CD1c-positive myeloid dendritic cell (primary cell): ENCODE measurements around the gene CAMKK2.
"Not testable (repeated sequence)": the region's sequence is repeated elsewhere in the genome, so short reads cannot be mapped to it uniquely, and the experiment has no call there.

Experiments used
- DNase-seq: peaks from one replicate; pipeline ENCODE4 v3.0.0-alpha.2; 2016; ENCODE audit errors: extremely low spot score

Gene CAMKK2

DNA sequence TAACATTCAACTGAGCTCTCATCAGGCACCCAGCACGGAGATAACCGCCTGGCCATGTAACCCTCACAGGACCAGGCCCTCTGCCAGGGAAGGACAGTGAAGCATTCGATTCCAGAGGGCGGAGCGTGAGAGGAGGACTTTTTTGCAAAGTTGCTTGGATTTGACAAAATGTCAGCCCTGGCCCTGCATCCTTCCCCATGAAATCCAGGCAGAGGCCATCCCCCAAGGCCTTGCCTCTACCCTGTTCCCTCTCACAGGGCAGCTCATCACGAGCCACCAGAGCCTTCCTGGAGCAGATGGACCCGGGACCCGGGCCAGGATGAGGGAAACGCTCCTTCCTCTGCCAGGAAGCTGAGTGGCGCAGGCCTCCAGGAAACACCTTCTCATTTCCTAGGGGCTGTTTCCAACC lies 17.0 kb downstream of the CAMKK2 start:
- DNase-seq: no peak

DNA sequence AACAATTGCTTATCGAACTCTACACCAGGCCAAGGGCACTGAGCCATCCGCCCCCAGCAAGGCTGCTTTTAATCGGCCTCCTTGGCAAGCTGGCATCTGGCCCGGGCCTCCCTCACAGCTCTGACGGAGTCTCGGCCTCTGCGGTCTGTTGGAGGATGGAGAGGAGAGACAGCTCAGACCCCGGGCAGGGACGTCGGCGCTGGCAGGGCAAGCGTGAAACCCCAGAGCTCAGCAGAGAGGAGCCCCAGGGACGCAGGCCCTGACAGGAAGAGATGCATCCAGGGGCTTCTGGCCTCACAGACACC lies 17.5 kb downstream of the CAMKK2 start:
- DNase-seq: peak; percentile 16

DNA sequence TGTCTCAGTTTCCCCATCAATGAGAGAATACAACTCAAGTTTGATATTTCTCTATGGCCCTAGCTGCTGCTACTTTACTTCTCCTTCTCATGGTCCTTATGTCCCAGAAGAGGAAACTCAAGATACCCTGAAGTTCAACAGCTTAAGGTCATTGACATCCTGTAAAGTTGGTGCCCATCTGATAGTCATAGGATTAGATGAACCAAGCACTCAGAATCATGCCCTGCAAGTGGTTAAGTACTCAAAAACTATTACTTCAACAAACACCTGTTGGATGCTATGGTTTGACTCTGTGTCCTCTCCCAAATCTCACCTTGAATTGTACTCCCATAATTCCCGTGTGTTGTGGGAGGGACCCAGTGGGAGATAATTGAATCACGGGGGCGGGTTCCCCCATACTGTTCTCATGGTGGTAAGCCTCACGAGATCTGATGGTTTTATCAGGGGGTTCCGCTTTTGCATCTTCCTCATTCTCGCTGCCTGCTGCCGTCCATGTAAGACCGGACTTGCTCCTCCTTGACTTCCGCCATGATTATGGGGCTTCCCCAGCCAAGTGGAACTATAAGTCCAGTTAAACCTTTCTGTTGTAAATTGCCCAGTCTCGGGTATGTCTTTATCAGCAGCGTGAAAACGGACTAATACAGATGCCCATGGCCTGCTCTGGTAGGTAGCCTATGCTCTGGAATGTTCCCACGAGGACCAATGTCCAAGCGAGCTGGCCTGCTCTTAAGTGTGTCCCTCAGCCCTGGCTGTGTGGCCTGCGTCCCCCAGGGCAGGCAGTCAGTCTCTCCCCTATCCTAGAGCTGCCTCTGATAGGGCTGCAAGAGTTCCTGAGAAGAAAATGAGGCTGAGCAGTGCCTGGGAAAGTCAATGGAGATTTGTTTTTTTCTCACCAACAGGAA lies 18.1 kb downstream of the CAMKK2 start:
- DNase-seq: peak; percentile 93

DNA sequence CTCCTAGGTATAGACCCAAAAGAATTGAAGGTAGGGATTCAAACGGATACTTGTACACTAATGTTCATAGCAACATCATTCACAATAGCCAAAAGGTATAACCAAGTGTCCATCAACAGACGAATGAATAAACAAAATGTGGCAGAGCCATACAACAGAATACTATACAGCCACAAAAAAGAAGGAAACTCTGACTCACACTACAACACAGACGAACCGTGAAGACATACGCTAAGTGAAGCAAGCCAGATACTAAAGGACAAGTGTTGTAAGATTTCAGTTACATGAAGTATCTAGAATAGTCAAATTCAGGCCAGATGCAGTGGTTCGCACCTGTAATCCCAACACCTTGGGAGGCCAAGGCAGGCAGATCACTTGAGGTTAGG lies 19.1 kb downstream of the CAMKK2 start:
- peak; percentile 53 for DNase-seq

DNA sequence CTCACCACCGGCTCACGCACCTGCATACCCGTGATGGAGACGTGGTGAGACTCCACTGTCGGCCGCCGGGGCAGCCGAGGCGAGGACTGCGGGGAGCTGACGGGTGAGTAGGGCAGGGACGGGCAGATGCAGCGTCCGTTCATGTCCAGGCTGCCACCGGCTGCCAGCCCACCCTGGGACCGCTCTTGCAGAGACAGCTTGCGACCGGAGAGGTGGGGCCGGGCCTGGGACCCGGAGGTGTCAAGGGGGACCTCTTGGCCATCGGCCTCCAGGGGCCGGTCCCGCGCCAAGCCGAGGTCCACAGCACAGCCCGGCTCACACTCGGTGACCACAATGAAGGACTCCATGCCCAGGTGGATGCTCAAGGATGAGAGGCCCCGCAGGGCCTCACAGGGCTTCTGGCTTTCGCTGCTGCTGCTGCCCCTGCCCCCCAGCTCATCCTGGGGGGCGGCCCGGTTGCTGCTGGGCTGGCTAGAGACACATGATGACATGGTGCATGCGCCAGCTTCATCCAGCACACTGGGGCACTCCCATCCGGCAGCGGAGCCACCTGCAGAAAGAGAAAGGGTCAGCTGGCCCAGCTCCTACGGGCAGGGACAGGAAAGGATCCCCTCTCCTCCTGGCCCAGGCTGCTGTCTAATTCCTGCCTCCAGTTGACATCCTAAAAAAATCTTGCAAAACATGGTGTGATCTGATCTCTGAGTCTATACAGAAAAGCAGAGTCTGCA lies 22.3 kb downstream of the CAMKK2 start:
- no peak for DNase-seq

DNA sequence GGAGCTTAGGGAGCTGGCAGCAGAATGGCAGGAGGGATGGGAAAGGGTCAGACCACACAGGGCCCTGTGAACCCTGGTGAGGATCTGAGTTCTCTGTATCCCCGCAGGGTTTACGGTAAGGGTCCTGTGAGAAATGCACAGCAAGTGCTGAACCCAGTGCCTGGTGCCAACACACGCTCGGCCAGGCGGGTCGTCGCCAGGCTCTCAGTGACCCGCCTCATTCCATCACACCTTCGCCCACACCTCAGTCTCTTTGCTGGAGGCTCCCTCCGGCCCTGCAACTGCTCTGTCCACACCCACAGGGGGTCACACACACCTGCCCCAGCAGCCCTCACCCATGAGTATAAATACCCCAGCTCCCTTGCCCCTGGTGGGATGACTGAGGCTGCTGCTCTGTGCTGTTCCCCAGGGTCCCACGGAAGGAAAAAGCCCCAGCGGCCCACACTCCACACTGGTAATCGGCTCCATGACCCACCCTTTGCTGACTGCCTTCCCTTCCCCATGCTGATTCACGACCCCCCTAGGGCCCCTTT lies 23.1 kb downstream of the CAMKK2 start:
- no peak for DNase-seq

DNA sequence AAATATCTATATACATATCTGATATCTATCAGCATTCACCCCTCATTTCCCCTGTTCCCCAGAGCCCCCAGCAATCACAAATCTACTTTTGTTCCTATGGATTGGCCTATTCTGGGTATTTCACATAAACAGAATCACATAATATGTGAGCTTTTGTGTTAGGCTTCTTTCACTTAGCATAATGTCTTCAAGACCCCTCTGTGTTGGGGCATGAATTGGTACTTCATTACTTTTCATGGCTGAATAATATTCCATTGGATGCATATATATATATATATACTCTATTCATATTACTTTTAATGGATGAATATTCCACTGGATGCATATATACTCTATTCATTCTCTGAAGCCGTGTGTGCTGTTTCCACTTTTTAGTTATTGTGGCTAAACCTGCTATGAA lies 28.7 kb downstream of the CAMKK2 start:
- no peak for DNase-seq

DNA sequence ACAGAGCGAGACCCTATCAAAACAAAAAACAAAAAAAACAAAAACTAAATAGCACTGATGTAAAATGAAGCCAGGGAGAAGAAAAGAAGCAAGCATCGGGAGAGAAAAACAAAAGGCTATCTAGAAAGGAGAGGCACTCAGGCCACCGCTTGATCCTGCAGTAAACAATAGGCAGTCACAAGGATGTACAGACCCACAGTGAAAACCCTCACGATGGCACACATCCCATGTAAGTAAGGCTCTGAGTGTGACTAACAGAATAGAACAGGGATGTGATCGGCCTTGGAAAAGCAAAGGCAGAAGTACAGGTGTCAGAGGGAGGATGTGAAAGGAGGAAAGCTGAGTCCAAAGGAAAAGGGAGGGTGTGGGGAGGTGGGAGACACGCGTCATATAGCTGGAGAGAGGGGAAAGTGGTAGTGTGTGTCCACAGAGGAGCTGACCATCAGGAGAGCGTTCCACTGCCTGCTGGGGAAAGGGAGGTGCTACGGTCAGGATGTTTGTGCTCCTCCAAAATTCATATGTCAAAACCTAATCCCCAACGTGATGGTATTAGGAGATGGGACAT lies 31.5 kb downstream of the CAMKK2 start:
- DNase-seq: no peak

DNA sequence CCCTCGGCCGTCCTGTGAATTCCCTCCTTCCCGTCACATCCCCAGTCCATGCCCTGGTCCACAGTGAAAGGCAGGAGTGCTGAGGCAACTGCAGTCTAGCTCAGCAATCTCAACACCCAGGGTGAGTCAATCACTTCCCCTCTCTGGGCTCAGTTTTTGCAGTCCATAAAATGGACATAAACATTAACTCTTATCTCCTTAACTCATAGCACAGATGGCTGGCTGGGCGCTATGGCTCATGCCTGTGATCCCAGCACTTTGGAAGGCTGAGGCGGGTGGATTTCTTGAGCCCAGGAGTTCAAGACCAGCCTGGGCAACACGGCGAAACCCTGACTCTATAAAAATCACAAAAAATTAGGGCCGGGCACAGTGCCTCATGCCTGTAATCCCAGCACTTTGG lies 32.4 kb downstream of the CAMKK2 start:
- no peak for DNase-seq

DNA sequence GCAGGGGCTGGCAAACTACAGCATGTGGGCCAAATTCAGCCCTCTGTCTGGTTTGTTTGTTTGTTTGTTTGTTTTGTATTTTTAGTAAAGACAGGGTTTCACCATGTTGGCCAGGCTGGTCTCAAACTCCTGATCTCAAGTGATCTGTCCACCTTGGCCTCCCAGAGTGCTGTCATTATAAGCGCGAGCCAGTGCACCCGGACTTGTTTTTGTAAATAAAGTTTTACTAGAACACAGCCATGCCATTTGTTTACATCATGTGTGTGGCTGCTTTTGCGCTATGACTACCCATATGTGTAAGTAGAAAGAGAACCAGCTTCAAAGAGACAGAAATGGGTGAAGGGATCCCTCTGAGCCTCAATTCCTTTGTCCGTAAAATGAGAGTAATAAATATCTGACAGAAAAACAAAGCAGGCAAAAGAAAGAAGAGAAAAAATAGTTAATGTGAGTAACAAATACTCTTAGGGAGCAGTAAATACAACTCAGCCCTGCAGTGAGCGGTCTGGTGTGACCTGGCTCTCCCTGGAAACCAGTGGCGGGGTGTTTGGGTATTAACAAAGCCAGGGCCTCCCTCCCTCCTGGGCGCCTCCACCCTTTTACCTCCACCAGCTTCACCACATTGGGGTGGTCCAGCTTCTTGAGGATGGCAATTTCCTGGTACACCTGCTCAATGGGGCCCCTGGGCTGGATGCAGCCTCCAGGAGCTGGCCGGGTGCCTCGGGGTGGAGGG lies 33.1 kb downstream of the CAMKK2 start:
- DNase-seq: no peak

DNA sequence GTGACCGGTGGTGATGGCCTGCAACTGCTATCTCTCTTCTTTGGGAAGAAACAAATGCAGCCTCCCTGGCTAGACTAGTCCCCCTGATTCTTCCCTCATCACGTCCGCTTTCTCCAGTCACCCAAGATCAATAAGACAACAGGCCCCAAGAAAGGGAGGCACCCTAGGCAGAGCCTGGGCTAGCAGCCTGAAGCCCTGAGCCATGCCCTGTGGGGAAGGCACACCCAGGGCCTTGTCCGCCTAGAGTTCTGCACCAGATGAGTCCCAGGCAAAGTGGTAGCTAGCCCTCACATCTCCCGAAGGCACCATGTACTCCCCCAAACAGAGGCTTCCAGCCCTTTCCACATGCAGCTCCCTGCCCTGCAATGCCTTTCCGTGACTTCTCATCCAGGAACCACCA lies 35.1 kb downstream of the CAMKK2 start:
- no peak for DNase-seq

DNA sequence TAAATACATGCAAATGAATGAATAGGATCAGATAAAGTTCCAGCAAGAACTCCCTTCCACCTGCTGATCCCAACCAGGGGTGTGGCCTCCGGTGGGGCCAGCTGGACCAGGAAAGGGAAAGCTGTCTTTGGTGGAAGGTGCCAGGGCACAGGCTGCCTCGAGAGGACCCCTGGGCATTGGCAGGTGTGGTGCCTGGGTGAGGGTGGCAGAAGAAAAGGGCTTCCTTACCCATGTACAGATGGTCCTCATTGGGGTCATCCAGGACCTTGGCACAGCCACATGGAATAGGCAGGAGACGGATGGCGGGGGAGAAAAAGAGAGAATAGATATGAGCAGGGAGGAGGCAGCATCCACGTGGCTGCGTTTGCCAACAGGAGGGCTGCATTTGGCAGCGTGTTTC lies 36.4 kb downstream of the CAMKK2 start:
- no peak for DNase-seq

DNA sequence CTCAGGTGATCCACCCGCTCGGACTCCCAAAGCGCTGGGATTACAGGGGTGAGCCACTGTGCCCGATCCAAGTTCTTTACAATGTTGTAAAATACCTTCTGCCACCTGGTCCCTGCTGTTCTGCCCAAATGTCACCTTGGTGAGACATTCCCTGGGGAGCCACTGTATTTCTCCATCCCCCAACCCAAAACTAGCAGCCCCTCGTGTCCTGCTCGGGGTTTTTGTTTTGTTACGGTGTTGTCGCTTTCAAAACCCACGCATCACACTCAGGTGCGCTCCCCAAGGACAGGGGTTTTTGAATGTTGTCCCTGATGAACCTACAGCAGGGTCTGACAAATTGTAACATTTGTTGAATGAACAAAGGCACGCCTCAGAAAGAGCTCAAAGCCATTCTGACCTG lies 37.4 kb downstream of the CAMKK2 start:
- DNase-seq: no peak

DNA sequence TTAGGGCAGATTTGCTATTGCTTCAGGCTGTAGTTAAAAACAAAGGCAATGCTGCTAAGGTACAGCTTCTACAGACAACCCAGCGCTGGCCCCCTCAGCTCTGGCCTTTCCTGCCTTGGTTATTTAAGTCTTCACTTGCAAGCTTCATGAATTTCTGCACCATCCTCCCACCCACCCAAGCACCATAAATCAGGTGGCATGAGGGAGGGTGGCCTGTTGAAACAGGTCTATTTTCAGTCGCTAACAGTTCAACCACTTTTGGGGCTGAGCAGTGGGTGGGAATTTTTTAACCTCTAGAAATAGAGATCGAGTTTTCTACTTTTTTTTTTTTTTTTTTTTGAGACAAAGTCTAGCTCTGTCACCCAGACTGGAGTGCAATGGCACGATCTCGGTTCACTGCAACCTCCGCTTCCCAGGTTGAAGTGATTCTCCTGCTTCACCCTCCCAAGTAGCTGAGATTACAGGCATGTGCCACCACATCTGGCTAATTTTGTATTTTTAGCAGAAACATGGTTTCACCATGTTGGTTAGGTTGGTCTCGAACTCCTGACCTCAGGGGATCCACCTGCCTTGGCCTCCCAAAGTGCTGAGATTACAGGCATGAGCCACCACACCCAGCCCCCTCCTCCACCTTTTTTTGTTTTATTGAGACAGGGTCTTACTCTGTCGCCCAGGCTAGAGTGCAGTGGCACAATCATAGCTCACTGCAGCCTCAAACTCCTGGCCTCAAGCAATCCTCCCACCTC lies 38.6 kb downstream of the CAMKK2 start:
- DNase-seq: not testable (repeated sequence)

DNA sequence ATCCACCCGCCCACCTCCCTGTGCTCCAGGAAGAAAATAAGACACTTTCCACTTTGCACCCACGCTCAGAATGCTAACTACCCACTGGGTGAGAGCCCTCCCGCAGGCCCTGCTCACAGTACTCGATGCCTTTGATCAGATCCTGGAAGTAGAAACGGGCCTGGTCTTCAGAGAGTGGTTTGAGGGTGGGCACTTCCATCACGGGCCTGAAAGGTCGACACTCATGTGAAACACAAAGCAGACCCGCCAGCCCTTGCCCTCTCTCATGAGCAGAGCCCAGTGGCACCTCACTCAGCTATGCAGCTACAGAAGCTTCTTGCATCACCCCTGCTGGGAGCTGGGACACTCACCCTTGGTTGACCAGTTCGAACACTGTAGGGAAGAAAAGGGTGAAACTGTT lies 41.1 kb downstream of the CAMKK2 start:
- DNase-seq: no peak

DNA sequence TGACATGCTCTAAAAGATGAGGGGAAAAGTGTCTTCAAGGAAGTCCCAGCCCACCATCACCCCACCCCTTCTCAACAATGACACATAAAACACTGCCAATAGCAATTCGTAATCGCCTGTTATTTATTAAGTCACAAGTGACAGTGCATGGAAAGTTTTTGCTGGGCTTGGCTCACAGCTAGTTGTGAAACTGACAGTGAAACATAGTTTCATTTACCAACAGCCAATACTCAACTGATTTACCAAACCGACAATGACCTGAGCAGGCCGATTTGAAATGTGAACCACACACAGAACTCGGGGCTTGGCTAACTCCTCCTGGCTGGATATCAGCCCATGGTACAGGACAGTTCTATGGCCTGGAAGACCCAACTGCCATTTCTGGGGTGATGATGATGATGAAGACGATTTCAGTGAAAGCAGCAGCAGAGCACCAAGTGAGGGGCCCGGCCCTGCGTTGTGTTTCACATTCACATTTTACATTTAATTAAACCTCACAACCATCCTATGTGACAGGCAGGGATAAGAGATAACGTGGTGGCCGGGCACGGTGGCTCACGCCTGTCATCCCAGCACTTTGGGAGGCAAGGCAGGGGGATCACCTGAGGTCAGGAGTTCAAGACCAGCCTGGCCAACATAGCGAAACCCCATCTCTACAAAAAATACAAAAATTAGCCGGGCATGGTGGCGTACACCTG lies 42.7 kb downstream of the CAMKK2 start:
- DNase-seq: no peak

DNA sequence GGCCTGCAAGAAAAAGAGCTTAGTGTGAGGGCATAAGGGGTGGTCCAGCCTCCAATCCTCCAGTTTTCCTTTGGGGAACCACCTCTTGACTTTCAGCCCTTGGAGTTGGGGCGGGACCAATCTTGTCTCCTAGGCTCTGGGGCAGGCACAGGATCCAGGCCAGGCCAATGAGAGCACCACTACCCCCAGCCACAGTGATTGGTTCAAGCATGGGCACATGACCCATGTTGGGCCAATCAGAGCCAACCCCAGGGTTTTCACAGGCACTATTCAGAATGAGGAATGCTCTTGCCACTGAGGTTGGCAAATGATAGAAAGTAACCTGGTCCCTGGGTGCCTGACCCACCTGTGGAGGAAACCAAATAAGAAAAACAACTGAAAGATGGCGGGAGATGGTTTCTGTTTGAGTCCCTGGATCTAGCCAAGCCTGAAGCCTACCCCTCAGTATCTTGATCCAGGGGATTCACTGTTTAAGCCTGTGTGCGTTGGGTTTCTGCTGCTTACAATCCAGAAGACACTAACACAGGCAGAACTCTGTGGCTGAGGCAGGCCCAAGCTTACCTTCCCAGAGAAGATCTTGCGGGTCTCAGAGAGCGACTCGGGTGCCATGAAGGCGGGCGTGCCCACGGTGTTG lies 43.7 kb downstream of the CAMKK2 start:
- DNase-seq: no peak

DNA sequence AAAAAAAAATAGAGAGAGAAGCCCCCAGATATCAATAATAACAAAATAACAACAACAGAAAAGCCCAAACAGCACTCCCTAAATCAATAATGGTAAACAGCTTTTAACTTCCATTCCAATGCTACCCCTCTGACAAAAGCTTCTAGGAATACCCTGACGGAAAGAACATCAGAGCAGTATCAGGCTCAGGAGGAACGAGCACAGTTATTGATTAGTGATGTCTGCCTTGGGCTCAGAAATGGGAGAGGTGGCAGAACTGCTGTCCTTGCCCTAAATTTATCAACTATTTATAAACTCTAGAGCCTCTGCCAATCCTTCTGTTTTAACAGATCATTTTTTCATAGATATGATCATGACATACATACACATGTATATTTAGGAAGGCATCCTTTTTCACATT lies 44.7 kb downstream of the CAMKK2 start:
- no peak for DNase-seq

DNA sequence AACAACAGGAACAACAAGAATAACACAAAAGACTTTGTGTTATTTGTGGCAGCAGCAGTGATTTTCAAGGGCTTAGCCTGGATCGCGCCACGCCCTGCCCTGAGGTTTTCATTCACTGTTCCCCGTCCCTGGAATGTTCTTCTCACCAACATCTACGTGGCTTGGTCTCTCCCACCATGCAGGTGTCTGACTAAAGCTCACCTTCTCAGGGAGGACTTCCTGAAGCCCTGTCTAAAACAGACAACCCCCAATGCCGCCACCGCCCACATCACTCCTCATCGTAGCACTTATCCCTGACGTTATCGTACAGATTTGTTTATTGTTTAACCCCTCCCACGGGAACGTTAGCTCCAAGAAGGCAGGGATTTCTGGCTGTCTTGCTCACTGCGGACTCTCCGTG lies 46.1 kb downstream of the CAMKK2 start:
- no peak for DNase-seq

DNA sequence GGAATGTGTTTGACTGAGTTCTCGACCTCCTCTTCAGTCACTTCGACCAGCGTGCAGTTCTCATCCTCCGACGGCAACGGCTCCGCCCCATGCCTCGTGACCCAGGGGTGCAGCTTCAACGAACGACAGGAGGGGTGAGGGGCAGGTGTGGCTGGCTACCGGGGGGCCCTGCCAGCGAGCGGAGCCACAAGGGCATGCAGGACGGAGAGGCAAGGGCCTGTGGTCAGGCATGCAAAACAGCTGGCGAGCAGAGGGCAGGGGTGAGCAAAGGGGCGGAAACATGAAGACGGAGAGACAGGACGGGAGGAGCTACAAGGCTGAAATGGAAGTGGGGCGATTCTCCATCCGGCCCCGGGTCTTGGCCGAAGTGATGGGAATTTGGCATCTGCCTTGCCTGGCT lies 47.9 kb downstream of the CAMKK2 start:
- DNase-seq: no peak
